ENCODE data around the gene RPL39L.

RPL39L gene

GRCh38 chr3:187088701-187089100 is 50.6 kb downstream of the RPL39L start:
- DNase-seq, result no peak

- no peak for DNase-seq
Measured at GRCh38 chr3:187086831-187087230, 52.5 kb downstream of the RPL39L start.

- DNase-seq, result no peak
Measured at GRCh38 chr3:187085933-187086332, 53.4 kb downstream of the RPL39L start.

- no peak for DNase-seq
Measured at GRCh38 chr3:187085021-187085666, 54.2 kb downstream of the RPL39L start.

- DNase-seq, result no peak
Measured at GRCh38 chr3:187084580-187084979, 54.7 kb downstream of the RPL39L start.

- no peak for DNase-seq
Measured at GRCh38 chr3:187084126-187084525, 55.2 kb downstream of the RPL39L start.

- DNase-seq, result no peak
Measured at GRCh38 chr3:187082758-187083375, 56.4 kb downstream of the RPL39L start.

- no peak for DNase-seq
Measured at GRCh38 chr3:187080799-187081450, 58.4 kb downstream of the RPL39L start.

- DNase-seq, result no peak
Measured at GRCh38 chr3:187079090-187080022, 59.9 kb downstream of the RPL39L start.

- no peak for DNase-seq
Measured at GRCh38 chr3:187077537-187077936, 61.8 kb downstream of the RPL39L start.

- no peak for DNase-seq
Measured at GRCh38 chr3:187077085-187077484, 62.2 kb downstream of the RPL39L start.

- no peak for DNase-seq
Measured at GRCh38 chr3:187076297-187076696, 63.0 kb downstream of the RPL39L start.

GRCh38 chr3:187074846-187075245 is 64.5 kb downstream of the RPL39L start:
- DNase-seq, result no peak

- DNase-seq, result no peak
Measured at GRCh38 chr3:187073581-187074098, 65.7 kb downstream of the RPL39L start.

- no peak for DNase-seq
Measured at GRCh38 chr3:187072511-187072910, 66.8 kb downstream of the RPL39L start.

- no peak for DNase-seq
Measured at GRCh38 chr3:187072102-187072501, 67.2 kb downstream of the RPL39L start.
